Prostate gland (tissue), 2 donors: ENCODE data around the gene CDC6.

ENCODE experiments used
- CTCF ChIP-seq, 4 experiments: fragments of 200-600 bp in 2 of 4; fragments of 450-650 bp in 2 of 4; sonication (generic) in 2 of 4; IDR thresholded peaks; 1 replicate in 3 of 4; 2 replicates in 1 of 4; pipeline ENCODE4 v1.5.1; 2016 to 2019; ENCODE audit warnings: antibody characterized with exemption in 4 of 4, mild to moderate bottlenecking in 2 of 4, moderate library complexity in 2 of 4
- POLR2A ChIP-seq: fragments of 450-650 bp; IDR thresholded peaks from one replicate; pipeline ENCODE4 v1.6.1; 2016; ENCODE audit warnings: antibody characterized with exemption, mild to moderate bottlenecking

- no peak for TF ChIP-seq CTCF (IDR thresholded peaks at IDR 0.05)
- TF ChIP-seq POLR2A, result no peak
These were observed 9.8 kb downstream of the CDC6 start for GRCh38 chr17:40297511-40297910.
